HG02973 (cell line): Measurements from ENCODE around the gene BRAF.
"Not testable (repeated sequence)": the region's sequence is repeated elsewhere in the genome, so short reads cannot be mapped to it uniquely, and the experiment has no call there.

Experiments
- ATAC-seq: cut with Tn5 transposase; IDR thresholded peaks from one replicate; pipeline ENCODE4 v1.9.1; 2021; ENCODE audit warnings: moderate library complexity; ENCODE audit not compliant: unreplicated experiment

BRAF gene

GRCh38 chr7:140881507-140882228 is 43.1 kb downstream of the BRAF start:
- peak; percentile 49 for ATAC-seq

DNA sequence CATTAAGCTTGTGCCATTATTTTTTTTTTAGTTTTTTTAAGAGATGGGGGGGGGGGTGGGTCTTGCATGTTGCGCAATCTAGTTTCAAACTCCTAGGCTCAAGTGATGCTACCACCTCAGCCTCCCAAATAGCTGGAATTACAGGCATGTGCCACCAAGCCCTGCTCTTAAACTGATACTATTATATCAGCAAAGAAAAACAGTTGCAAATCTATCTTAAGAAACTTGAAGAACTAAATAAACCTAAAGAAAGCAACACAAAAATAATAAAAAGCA is 47.5 kb downstream of the BRAF start:
- ATAC-seq, result no peak

- ATAC-seq, result peak; percentile 82
Observed at GRCh38 chr7:140876519-140877248, 48.0 kb downstream of the BRAF start.

DNA sequence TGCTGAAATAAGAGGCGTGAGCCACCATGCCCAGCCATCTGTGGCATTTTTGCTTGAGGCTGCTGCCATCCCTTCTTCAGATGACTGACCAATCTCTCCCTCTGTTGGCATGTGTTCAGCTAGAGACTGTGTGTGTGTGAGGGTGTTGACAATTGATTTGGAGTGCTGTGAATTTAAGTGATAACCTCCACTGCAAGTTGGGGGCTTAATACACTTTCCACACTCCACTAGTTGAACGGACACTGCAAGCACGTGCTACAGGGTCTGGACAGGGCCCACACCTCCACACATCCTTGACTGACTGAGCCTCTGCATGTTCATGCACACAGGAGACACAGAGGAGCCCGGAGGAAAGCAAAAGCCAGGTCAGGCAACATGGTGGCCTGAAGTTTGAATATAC is 51.3 kb downstream of the BRAF start:
- ATAC-seq, result no peak

DNA sequence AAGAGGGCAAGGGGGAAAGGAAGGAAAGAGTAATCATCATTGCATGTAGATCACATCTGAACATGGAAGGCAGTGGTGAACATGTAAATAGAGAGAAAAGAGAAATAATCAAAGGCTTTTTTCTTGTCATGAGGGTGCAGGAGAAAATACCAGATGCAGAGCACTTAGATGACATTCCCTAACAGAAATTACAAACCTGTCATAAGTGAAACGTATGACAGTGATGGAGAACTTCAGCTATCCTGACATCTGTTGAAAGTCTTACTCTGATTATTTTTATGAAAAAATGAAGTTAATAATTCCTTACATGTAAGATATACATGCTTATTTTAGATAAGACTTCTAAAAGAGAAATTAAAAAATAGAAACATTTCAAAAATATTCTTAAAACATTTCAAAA is 54.7 kb downstream of the BRAF start:
- no peak for ATAC-seq

- ATAC-seq, result no peak
Observed at GRCh38 chr7:140869430-140869829, 55.3 kb downstream of the BRAF start.

- no peak for ATAC-seq
Observed at GRCh38 chr7:140867467-140868462, 57.0 kb downstream of the BRAF start.

GRCh38 chr7:140866926-140867325 is 57.8 kb downstream of the BRAF start:
- ATAC-seq, result no peak

- no peak for ATAC-seq
Observed at GRCh38 chr7:140864732-140865131, 60.0 kb downstream of the BRAF start.

GRCh38 chr7:140863867-140864266 is 60.9 kb downstream of the BRAF start:
- no peak for ATAC-seq

GRCh38 chr7:140863184-140863583 is 61.5 kb downstream of the BRAF start:
- no peak for ATAC-seq

DNA sequence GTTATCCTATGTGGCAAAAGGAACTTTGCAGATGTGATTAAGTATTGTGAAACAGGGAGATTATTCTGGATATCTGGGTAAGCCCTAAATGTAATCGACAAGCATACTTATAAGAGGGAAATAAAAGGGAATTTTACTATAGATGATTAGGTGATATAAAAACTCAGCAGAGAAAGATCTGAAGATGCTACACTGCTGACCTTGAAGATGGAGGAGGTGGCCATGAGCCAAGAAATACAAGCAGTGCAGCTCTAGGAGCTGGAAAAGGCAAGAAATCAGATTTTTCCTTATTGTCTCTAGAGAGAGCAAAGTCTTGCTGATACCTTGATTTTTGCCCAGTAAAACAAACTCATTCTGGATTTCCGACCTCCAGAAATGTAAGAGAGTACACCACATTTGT is 67.7 kb downstream of the BRAF start:
- ATAC-seq, result no peak

GRCh38 chr7:140841166-140841715 is 83.5 kb downstream of the BRAF start:
- ATAC-seq, result no peak

- ATAC-seq, result no peak
Observed at GRCh38 chr7:140831724-140832123, 93.0 kb downstream of the BRAF start.

DNA sequence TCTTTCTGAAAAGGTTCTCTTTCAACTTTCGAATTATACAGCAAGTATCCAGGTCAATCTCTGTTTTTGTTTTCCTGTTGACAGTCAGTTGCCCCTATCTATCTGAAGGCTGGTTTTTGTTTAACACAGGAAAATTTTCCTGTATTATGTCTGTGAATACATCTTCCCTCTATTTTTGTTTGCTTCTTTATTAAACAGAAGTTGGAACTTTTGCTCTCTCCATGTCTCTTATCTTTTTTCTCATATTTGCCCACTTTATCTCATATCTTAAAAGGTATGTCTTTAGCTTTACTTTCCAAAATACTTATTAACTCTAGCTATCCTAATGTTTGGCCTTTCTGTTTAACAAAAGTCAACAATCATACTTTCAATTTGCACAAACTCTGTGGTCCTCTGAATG is 95.0 kb downstream of the BRAF start:
- no peak for ATAC-seq

DNA sequence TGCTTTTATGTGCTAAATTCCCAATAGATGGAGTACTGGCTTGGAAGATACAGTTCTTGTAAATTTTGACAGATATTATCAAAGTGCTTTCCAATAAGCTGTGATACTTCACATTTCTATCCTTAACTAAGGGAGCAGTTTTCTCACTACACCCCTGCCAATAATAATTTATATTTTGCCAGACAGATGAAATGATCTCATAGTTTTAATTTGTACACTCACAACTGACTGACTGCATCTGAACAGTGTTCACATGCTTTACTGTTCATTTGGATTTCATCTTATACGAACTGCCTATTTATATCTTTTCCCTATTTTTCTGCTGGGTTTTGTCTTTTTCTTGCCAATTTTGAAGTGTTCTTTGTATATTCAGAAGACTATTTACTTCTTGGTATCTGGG is 96.0 kb downstream of the BRAF start:
- no peak for ATAC-seq

- not testable (repeated sequence) for ATAC-seq
Observed at GRCh38 chr7:140817383-140817782, 107.3 kb downstream of the BRAF start.

GRCh38 chr7:140810830-140811556 is 113.7 kb downstream of the BRAF start:
- ATAC-seq, result peak; percentile 85

DNA sequence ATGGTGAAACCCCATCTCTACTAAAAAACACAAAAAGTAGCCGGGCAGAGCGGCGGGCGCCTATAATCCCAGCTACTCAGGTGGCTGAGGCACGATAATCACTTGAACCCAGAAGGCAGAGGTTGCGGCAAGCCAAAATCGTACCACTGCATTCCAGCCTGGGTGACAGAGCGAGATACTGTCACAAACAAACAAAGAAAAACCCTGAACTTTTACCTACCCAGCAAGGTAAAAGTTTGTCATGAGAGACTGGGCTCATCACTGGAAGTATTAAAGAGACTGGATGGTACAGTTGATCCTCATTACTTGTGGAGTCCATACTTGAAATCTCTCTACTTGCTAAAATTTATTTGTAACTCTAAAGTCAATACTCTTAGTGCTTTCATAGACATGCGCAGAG is 114.3 kb downstream of the BRAF start:
- ATAC-seq, result no peak

GRCh38 chr7:140778975-140779374 is 145.8 kb downstream of the BRAF start:
- no peak for ATAC-seq

- ATAC-seq, result no peak
Observed at GRCh38 chr7:140778568-140778967, 146.2 kb downstream of the BRAF start.
